DMS53 treated with DMSO at 0.1 percent for 48 hours (cell line): ENCODE results near the gene RIMKLB.

Source experiments
- DNase-seq: peaks from one replicate; lab custom pipeline; 2025; ENCODE audit not compliant: unreplicated experiment; lab: John Stamatoyannopoulos, UW

RIMKLB gene

GRCh38 chr12:8697476-8698131 is at the start of gene RIMKLB:
Gene RIMKLB, plus strand, starts transcription at chr12:8697991. Its CDS starts 15,876 bp downstream, at chr12:8713867.
- peak; percentile 93 for DNase-seq

- no peak for DNase-seq
Observed at GRCh38 chr12:8648576-8649205, 49.1 kb upstream of the RIMKLB start.

GRCh38 chr12:8655421-8655820 is 42.4 kb upstream of the RIMKLB start:
- DNase-seq, result no peak

- no peak for DNase-seq
Observed at GRCh38 chr12:8658346-8658745, 39.4 kb upstream of the RIMKLB start.

GRCh38 chr12:8661016-8661415 is 36.8 kb upstream of the RIMKLB start:
- DNase-seq, result no peak

GRCh38 chr12:8661751-8662150 is 36.0 kb upstream of the RIMKLB start:
- DNase-seq, result no peak

GRCh38 chr12:8662593-8662992 is 35.2 kb upstream of the RIMKLB start, which contains the start of gene MFAP5:
Gene MFAP5, minus strand, starts transcription at chr12:8662826. Its CDS starts 722 bp downstream, at chr12:8662104.
- no peak for DNase-seq

GRCh38 chr12:8664228-8664913 is 33.4 kb upstream of the RIMKLB start:
- DNase-seq, result no peak

GRCh38 chr12:8665759-8666158 is 32.0 kb upstream of the RIMKLB start:
- no peak for DNase-seq

- DNase-seq, result no peak
Observed at GRCh38 chr12:8667270-8667669, 30.5 kb upstream of the RIMKLB start.

GRCh38 chr12:8668441-8668840 is 29.4 kb upstream of the RIMKLB start:
- no peak for DNase-seq

- DNase-seq, result no peak
Observed at GRCh38 chr12:8672381-8672780, 25.4 kb upstream of the RIMKLB start.

GRCh38 chr12:8675591-8676036 is 22.2 kb upstream of the RIMKLB start:
- DNase-seq, result no peak

- no peak for DNase-seq
Observed at GRCh38 chr12:8676651-8677050, 21.1 kb upstream of the RIMKLB start.

- DNase-seq, result no peak
Observed at GRCh38 chr12:8677362-8677761, 20.4 kb upstream of the RIMKLB start.

GRCh38 chr12:8678661-8679111 is 19.1 kb upstream of the RIMKLB start:
- DNase-seq, result no peak

GRCh38 chr12:8680533-8680932 is 17.3 kb upstream of the RIMKLB start:
- no peak for DNase-seq

- peak; percentile 62 for DNase-seq
Observed at GRCh38 chr12:8681129-8681884, 16.5 kb upstream of the RIMKLB start.

- DNase-seq, result no peak
Observed at GRCh38 chr12:8685051-8685450, 12.7 kb upstream of the RIMKLB start.

- peak; percentile 47 for DNase-seq
Observed at GRCh38 chr12:8687846-8688601, 9.8 kb upstream of the RIMKLB start.

GRCh38 chr12:8689681-8690080 is 8.1 kb upstream of the RIMKLB start:
- DNase-seq, result no peak
